IMR-90 (cell line): Measurements from ENCODE around the gene CRTAC1. TPM values are rescaled to one million over a fixed set of nuclear protein-coding genes. Genes with fewer than 3 reads are reported as not detected.

Source experiments
- ATAC-seq: fragments of 200-7000 bp; cut with Tn5 transposase; 2 replicates; pipeline ENCODE4 v1.9.1; 2020; ENCODE audit warnings: low read depth, mild to moderate bottlenecking, moderate library complexity
- BruUV-seq: library from RNA; stranded (reverse); fragments of 400-500 nt; replicated peaks from 2 replicates; lab custom pipeline; 2021; lab: Mats Ljungman, UMichigan
- CTCF ChIA-PET: fragments of 300-600 bp; formaldehyde crosslinking; extraction: SDS; loops from one replicate; lab custom pipeline; 2021; ENCODE audit warnings: antibody characterized with exemption; lab: Yijun Ruan, JAX
- POLR2A ChIA-PET: fragments of 300-600 bp; sonication (Branson Sonifier 250); formaldehyde crosslinking; loops from one replicate; lab custom pipeline; 2022; ENCODE audit warnings: antibody characterized with exemption; ENCODE audit not compliant: unreplicated experiment; lab: Charles Lee
- DNase-seq: peaks from one replicate; pipeline ENCODE4 v3.0.0; 2013
- H2AFZ ChIP-seq: replicated peaks from 2 replicates; pipeline ENCODE3; 2013; ENCODE audit warnings: low read length, mild to moderate bottlenecking; ENCODE audit not compliant: poor library complexity
- H2AK5ac ChIP-seq: 2 replicates; pipeline ENCODE4 v1.6.1; 2013; ENCODE audit warnings: low read depth, low read length, inconsistent platforms
- H2AK9ac ChIP-seq: replicated peaks from 2 replicates; pipeline ENCODE3; 2013; ENCODE audit warnings: mild to moderate bottlenecking, low read depth, low read length, moderate library complexity; ENCODE audit not compliant: poor library complexity
- H2BK120ac ChIP-seq: 2 replicates; pipeline ENCODE4 v1.6.1; 2013; ENCODE audit warnings: low read depth, low read length, inconsistent platforms
- H2BK15ac ChIP-seq: 3 replicates; pipeline ENCODE4 v1.6.1; 2013; ENCODE audit warnings: low read depth, low read length, inconsistent platforms
- H2BK20ac ChIP-seq: 2 replicates; pipeline ENCODE4 v1.6.1; 2013; ENCODE audit warnings: low read depth, mild to moderate bottlenecking, inconsistent platforms, low read length, moderate library complexity
- H2BK5ac ChIP-seq: 2 replicates; pipeline ENCODE4 v1.6.1; 2013; ENCODE audit warnings: mild to moderate bottlenecking, low read depth, low read length, inconsistent platforms; ENCODE audit not compliant: poor library complexity, severe bottlenecking
- H3K14ac ChIP-seq: replicated peaks from 2 replicates; pipeline ENCODE4 v1.6.1; 2013; ENCODE audit warnings: low read depth, low read length, inconsistent platforms
- H3K18ac ChIP-seq: 2 replicates; pipeline ENCODE4 v1.6.1; 2013; ENCODE audit warnings: low read depth, low read length, control low read depth
- H3K23ac ChIP-seq: 2 replicates; pipeline ENCODE4 v1.6.1; 2013; ENCODE audit warnings: low read depth, low read length, inconsistent platforms
- H3K27ac ChIP-seq: 2 replicates; pipeline ENCODE4 v1.5.1; 2013; ENCODE audit warnings: mild to moderate bottlenecking, control low read depth, low read length; ENCODE audit not compliant: insufficient read depth
- H3K27me3 ChIP-seq: 2 replicates; pipeline ENCODE4 v1.6.1; 2013; ENCODE audit warnings: low read length; ENCODE audit not compliant: control insufficient read depth, insufficient read depth
- H3K36me3 ChIP-seq: 2 replicates; pipeline ENCODE4 v1.6.1; 2013; ENCODE audit warnings: low read length, mixed read lengths; ENCODE audit not compliant: control insufficient read depth, insufficient read depth
- H3K4ac ChIP-seq: 2 replicates; pipeline ENCODE4 v1.6.1; 2013; ENCODE audit warnings: low read depth, low read length, inconsistent platforms
- H3K4me1 ChIP-seq: 2 replicates; pipeline ENCODE4 v1.6.1; 2013; ENCODE audit warnings: low read length, mixed read lengths; ENCODE audit not compliant: control insufficient read depth, insufficient read depth
- H3K4me2 ChIP-seq: 2 replicates; pipeline ENCODE4 v1.6.1; 2013; ENCODE audit warnings: low read depth, mild to moderate bottlenecking, control low read depth, low read length, moderate library complexity
- H3K4me3 ChIP-seq: 2 replicates; pipeline ENCODE4 v1.5.1; 2013; ENCODE audit warnings: low read depth, mild to moderate bottlenecking, control low read depth, low read length, moderate library complexity; ENCODE audit not compliant: insufficient read depth
- H3K56ac ChIP-seq: 2 replicates; pipeline ENCODE4 v1.6.1; 2013; ENCODE audit warnings: low read length, inconsistent platforms; ENCODE audit not compliant: insufficient read depth; ENCODE audit errors: extremely low read depth
- H3K79me1 ChIP-seq, 2 experiments: 2 replicates each; pipeline ENCODE4 v1.6.1; 2013; ENCODE audit warnings: low read length in 2 of 2, inconsistent platforms in 1 of 2, low read depth in 1 of 2
- H3K9ac ChIP-seq: 2 replicates; pipeline ENCODE4 v1.6.1; 2013; ENCODE audit warnings: low read depth, low read length, control low read depth
- H3K9me1 ChIP-seq: 2 replicates; pipeline ENCODE4 v1.6.1; 2013; ENCODE audit warnings: low read length, inconsistent platforms; ENCODE audit not compliant: insufficient read depth
- H3K9me3 ChIP-seq: 2 replicates; pipeline ENCODE4 v1.6.1; 2013; ENCODE audit warnings: low read length; ENCODE audit not compliant: control insufficient read depth, insufficient read depth
- H4K20me1 ChIP-seq: 2 replicates; pipeline ENCODE4 v1.6.1; 2013; ENCODE audit warnings: low read length, inconsistent platforms; ENCODE audit not compliant: insufficient read depth
- H4K5ac ChIP-seq: 2 replicates; pipeline ENCODE4 v1.6.1; 2013; ENCODE audit warnings: mild to moderate bottlenecking, low read depth, low read length, control low read depth
- H4K8ac ChIP-seq, 2 experiments: 2 replicates each; pipeline ENCODE4 v1.6.1; 2013; ENCODE audit warnings: low read depth in 2 of 2, low read length in 2 of 2, control low read depth in 1 of 2, inconsistent platforms in 1 of 2
- H4K91ac ChIP-seq: 2 replicates; pipeline ENCODE4 v1.6.1; 2013; ENCODE audit warnings: low read depth, low read length, inconsistent platforms; ENCODE audit not compliant: insufficient read depth
- CEBPB ChIP-seq: IDR thresholded peaks from 2 replicates; pipeline ENCODE4 v1.6.1; 2012; ENCODE audit warnings: low read depth, low read length, improper control_type of control experiment
- ELK1 ChIP-seq: fragments of 150-350 bp; IDR thresholded peaks from 2 replicates; pipeline ENCODE4 v1.6.1; 2016; ENCODE audit warnings: low read depth, mild to moderate bottlenecking, low read length, moderate library complexity, borderline replicate concordance
- FOS ChIP-seq: fragments of 150-350 bp; IDR thresholded peaks from 2 replicates; pipeline ENCODE4 v1.6.1; 2016; ENCODE audit warnings: low read depth, low read length
- MAFK ChIP-seq: IDR thresholded peaks from 2 replicates; pipeline ENCODE4 v1.6.1; 2012; ENCODE audit warnings: low read depth, low read length, improper control_type of control experiment
- MAZ ChIP-seq: IDR thresholded peaks from 2 replicates; pipeline ENCODE4 v1.6.1; 2012; ENCODE audit warnings: low read depth, mild to moderate bottlenecking, low read length, improper control_type of control experiment, moderate library complexity, borderline replicate concordance
- NFE2L2 ChIP-seq: fragments of 150-350 bp; IDR thresholded peaks from 2 replicates; pipeline ENCODE4 v1.6.1; 2016; ENCODE audit warnings: low read depth, mild to moderate bottlenecking, low read length
- POLR2A ChIP-seq: IDR thresholded peaks from 2 replicates; pipeline ENCODE4 v1.6.1; 2012; ENCODE audit warnings: mild to moderate bottlenecking, low read depth, low read length
- RCOR1 ChIP-seq: IDR thresholded peaks from 2 replicates; pipeline ENCODE4 v1.6.1; 2012; ENCODE audit warnings: mild to moderate bottlenecking, low read length, improper control_type of control experiment; ENCODE audit not compliant: insufficient replicate concordance
- RFX5 ChIP-seq: IDR thresholded peaks from 2 replicates; pipeline ENCODE4 v1.8.0; 2012; ENCODE audit warnings: low read depth, mild to moderate bottlenecking, low read length, moderate library complexity
- SMC3 ChIP-seq: fragments of 150-350 bp; IDR thresholded peaks from 2 replicates; pipeline ENCODE4 v1.6.1; 2016; ENCODE audit warnings: low read depth, mild to moderate bottlenecking, antibody characterized with exemption, low read length, moderate library complexity
- USF2 ChIP-seq: fragments of 150-350 bp; IDR thresholded peaks from 2 replicates; pipeline ENCODE4 v1.6.1; 2017; ENCODE audit warnings: mild to moderate bottlenecking, antibody characterized with exemption, low read length, low read depth
- WGBS, 2 experiments: methylation state at CpG; one replicate each; pipeline versions ENCODE4 v1.1.5 to v1.1.7; 2013; ENCODE audit warnings: missing lambda C conversion rate in 2 of 2; ENCODE audit not compliant: insufficient read length in 1 of 2; ENCODE audit errors: extremely low coverage in 2 of 2; 5-methylcytosine and 5-hydroxymethylcytosine counted together
- dilution Hi-C: fragments of 300-500 bp; cut with HindIII; formaldehyde crosslinking; loops from one replicate; pipeline ENCODE4 v1.14.3; 2018; ENCODE audit warnings: low sequenced_read_pairs; ENCODE audit not compliant: unreplicated experiment
- in situ Hi-C: fragments of 300-500 bp; cut with MboI; formaldehyde crosslinking; loops from 3 replicates; pipeline ENCODE4 v1.14.3; 2019; ENCODE audit warnings: low sequenced_read_pairs, inconsistent platforms, mixed read lengths
- intact Hi-C: fragments of 100-400 bp; cut with micrococcal nuclease; formaldehyde crosslinking; loops from 2 replicates; pipeline ENCODE4 v1.10.0; 2022
- polyA plus RNA-seq, 3 experiments: library from polyadenylated mRNA; depleted of rRNA; stranded (reverse); fragments of >200 nt; gene quantifications; 2 replicates each; pipeline ENCODE4 v1.2.3, GENCODE V29; 2012; ENCODE audit warnings: low replicate concordance in 1 of 3
- total RNA-seq: library from RNA; depleted of rRNA; stranded (reverse); fragments of >200 nt; gene quantifications from 2 replicates; pipeline ENCODE4 v1.2.3, GENCODE V29; 2012

CRTAC1 gene
- total and polyA plus RNA-seq, 2 of the 4 experiments (the other 2 are of a cell fraction) = not detected

GRCh38 chr10:97854743-97855142 is 175.7 kb downstream of the CRTAC1 start:
- no peaks in the 10 kb centered on the region for H3K4me1 ChIP-seq
- CTCF ChIA-PET = interaction anchor here (0.6 kb wide), 1 partner anchor 41 kb away, joined by 3 read pairs; no protein-coding TSS in a partner anchor
- H3K36me3 ChIP-seq = no peaks in the 10 kb centered on the region
- intact Hi-C loops = no loop called here
- no peak for ATAC-seq
- no peak overlapping the region for H2BK20ac ChIP-seq
- BruUV-seq = no TSS peak
- no peak overlapping the region for H3K23ac ChIP-seq
- H3K18ac ChIP-seq = no peak overlapping the region
- H2BK15ac ChIP-seq = no peak overlapping the region
- in situ Hi-C loops = no loop called here
- no peaks in the 10 kb centered on the region; the same call in 1 of the 2 replicates for H4K20me1 ChIP-seq
- no peak overlapping the region for H2AK5ac ChIP-seq
- WGBS, 2 experiments = no CpG with 5 or more reads among the region's 3 CpGs
- H3K27me3 ChIP-seq = peaks cover 30% of the 10 kb centered on the region
- no peaks in the 10 kb centered on the region for H3K79me1 ChIP-seq
- no peak overlapping the region for H3K56ac ChIP-seq
- no peaks in the 10 kb centered on the region for H3K9me1 ChIP-seq
- H2BK120ac ChIP-seq = no peak overlapping the region
- H3K4me2 ChIP-seq = no peak overlapping the region
- H4K5ac ChIP-seq = no peak overlapping the region
- H3K4ac ChIP-seq = no peak overlapping the region
- H4K8ac ChIP-seq = no peak overlapping the region
- no peak overlapping the region for H2AFZ ChIP-seq
- no peak overlapping the region for H3K9ac ChIP-seq
- dilution Hi-C loops = no loop called here
- POLR2A ChIA-PET = no interaction called here
- no peak overlapping the region for H2BK5ac ChIP-seq
- no peaks in the 10 kb centered on the region for H3K9me3 ChIP-seq
- TF ChIP-seq NFE2L2 (no peak), CEBPB (no peak), ELK1 (no peak), POLR2A (no peak), RCOR1 (no peak), MAZ (no peak), RFX5 (no peak), FOS (no peak), MAFK (no peak), SMC3 (no peak), USF2 (no peak)
- H3K14ac ChIP-seq = no peak overlapping the region
- no peak for DNase-seq
- H4K91ac ChIP-seq = no peak overlapping the region
- no peak overlapping the region for H3K4me3 ChIP-seq
- no peak overlapping the region for H2AK9ac ChIP-seq
- H3K27ac ChIP-seq = no peak overlapping the region
